Right lobe of liver (tissue), 6 donors: ENCODE results near the gene ABLIM3. TPM values are rescaled to one million over a fixed set of nuclear protein-coding genes. Genes with fewer than 3 reads are reported as not detected.
A peak's percentile ranks its signal among the peaks of the same experiment; 100 is the strongest.

Experiments used
- ATAC-seq, 4 donors: fragments of 200-7000 bp; cut with Tn5 transposase; one replicate each; pipeline ENCODE4 v1.9.1; 2020; ENCODE audit warnings: mild to moderate bottlenecking in 4 of 4, moderate library complexity in 4 of 4
- DNase-seq, 3 donors: peaks; one replicate each; pipeline ENCODE4 v3.0.0-alpha.2; 2020
- H3K27ac ChIP-seq, 3 donors: fragments of 200-600 bp; one replicate each; pipeline ENCODE4 v1.8.0; 2022
- H3K27me3 ChIP-seq, 2 donors: fragments of 200-600 bp; one replicate each; pipeline ENCODE4 v1.8.0; 2022
- H3K36me3 ChIP-seq, 4 donors: fragments of 200-600 bp; sonication (generic) in 1 of 4; one replicate each; pipeline versions ENCODE4 v1.5.1 to v1.8.0; 2017 to 2022; ENCODE audit warnings: control low read depth in 1 of 4
- H3K4me1 ChIP-seq, 4 donors: fragments of 200-600 bp; sonication (generic) in 1 of 4; one replicate each; pipeline versions ENCODE4 v1.5.1 to v1.8.0; 2017 to 2022; ENCODE audit warnings: control low read depth in 1 of 4
- H3K4me3 ChIP-seq, 3 donors: fragments of 200-600 bp; one replicate each; pipeline ENCODE4 v1.8.0; 2022
- H3K9me3 ChIP-seq, 4 donors: fragments of 200-600 bp; sonication (generic) in 1 of 4; one replicate each; pipeline versions ENCODE4 v1.5.1 to v1.8.0; 2017 to 2022; ENCODE audit warnings: control low read depth in 1 of 4
- POLR2A ChIP-seq: fragments of 450-650 bp; IDR thresholded peaks from one replicate; pipeline ENCODE4 v1.6.1; 2017; ENCODE audit warnings: antibody characterized with exemption, mild to moderate bottlenecking
- WGBS: methylation state at CpG from one replicate; pipeline ENCODE4 v1.1.6; 2018; ENCODE audit warnings: low coverage, low lambda C conversion rate; ENCODE audit not compliant: insufficient coverage; ENCODE audit errors: missing lambda C conversion rate; 5-methylcytosine and 5-hydroxymethylcytosine counted together
- intact Hi-C, 2 donors: fragments of 100-400 bp; cut with DNase I; formaldehyde crosslinking; loops; one replicate each; pipeline versions ENCODE4 v1.11.2 to v1.14.1; 2022
- total RNA-seq, 6 experiments: library from RNA; depleted of rRNA in 2 of 6; stranded (reverse); fragments of >200 nt in 2 of 6; fragmentation: NEBNext Ultra II Directional in 3 of 6; extraction: Animal tissue kit (Norgen Biotek cat#: 25700) in 3 of 6; gene quantifications; one replicate each; pipeline versions ENCODE4 v1.1.0 to v1.2.4, GENCODE V29; 2016 to 2023
- TF ChIP-seq, protein P1 (sequence below), 4 donors: fragments of 200-600 bp in 3 of 4; fragments of 450-650 bp in 1 of 4; IDR thresholded peaks; one replicate each; pipeline versions ENCODE4 v1.5.1 to v1.8.0; 2016 to 2022; ENCODE audit warnings: antibody characterized with exemption in 4 of 4, mild to moderate bottlenecking in 2 of 4
- donor health status: DM: no; HTN: yes; CAD: no.
- donor health status: DM: no; HTN: no; CAD: no.
- donor health status: DM: no; HTN: no; CAD: no.
- donor health status: DM: no; HTN: yes; CAD: no.
- donor health status: DM: no; HTN: yes; CAD: no.

The ABLIM3 gene
- total RNA-seq, 6 experiments from 2014 or later = 85.8 to 180 (median 125) TPM

DNA sequence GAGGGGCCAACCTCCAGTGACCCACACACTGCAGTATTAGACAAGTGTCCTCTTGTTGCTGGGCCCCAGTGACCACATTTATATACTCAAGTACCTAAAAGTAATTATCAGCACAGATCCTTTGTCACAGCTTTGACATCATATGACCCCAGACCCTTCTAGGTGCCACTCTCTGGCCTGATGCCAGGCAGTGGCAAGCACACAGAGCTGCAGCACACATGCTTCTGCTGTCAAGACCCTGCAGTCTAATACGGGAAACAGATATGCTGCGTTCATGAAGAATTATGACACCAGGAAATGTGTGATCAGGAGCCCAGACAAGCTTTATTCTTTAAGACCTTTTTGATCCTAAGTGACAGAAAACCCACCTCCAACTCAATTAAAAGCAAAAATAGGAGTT, 66.5 kb downstream of the ABLIM3 start:
- 47% methylated on average over 2 of the region's 2 CpGs for WGBS
- no peak overlapping the region for H3K27ac ChIP-seq
- ATAC-seq (no peak), DNase-seq (no peak)
- H3K36me3 ChIP-seq = peaks cover 0 to 81% (median 40%) of the 10 kb centered on the region in 4 donors
- intact Hi-C loops = no loop called here
- no peaks in the 10 kb centered on the region for H3K9me3 ChIP-seq
- H3K4me1 ChIP-seq = peaks cover 0 to 14% (median 6%) of the 10 kb centered on the region in 4 donors
- no peak for TF ChIP-seq POLR2A
- no peak overlapping the region for H3K4me3 ChIP-seq
- H3K27me3 ChIP-seq = no peaks in the 10 kb centered on the region

DNA sequence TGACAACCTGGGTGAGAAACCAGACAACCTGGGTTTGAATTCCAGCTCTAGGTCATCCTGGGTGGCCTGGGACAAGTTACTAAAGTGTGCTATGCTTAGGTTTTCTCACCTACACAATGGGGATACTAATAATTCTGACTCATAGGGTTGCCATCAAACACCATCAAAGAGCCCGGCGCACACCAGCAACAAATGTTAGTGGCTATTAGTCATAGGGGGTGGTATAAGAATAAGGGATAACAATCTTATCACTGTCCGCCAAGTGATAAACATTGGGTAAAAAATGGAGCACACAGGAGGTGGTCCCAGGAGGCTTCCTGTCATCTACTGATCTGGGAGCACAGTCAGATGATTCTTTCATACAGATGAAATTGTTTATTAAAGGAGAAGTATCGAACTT, 68.9 kb downstream of the ABLIM3 start:
- TF ChIP-seq, protein P1, sequence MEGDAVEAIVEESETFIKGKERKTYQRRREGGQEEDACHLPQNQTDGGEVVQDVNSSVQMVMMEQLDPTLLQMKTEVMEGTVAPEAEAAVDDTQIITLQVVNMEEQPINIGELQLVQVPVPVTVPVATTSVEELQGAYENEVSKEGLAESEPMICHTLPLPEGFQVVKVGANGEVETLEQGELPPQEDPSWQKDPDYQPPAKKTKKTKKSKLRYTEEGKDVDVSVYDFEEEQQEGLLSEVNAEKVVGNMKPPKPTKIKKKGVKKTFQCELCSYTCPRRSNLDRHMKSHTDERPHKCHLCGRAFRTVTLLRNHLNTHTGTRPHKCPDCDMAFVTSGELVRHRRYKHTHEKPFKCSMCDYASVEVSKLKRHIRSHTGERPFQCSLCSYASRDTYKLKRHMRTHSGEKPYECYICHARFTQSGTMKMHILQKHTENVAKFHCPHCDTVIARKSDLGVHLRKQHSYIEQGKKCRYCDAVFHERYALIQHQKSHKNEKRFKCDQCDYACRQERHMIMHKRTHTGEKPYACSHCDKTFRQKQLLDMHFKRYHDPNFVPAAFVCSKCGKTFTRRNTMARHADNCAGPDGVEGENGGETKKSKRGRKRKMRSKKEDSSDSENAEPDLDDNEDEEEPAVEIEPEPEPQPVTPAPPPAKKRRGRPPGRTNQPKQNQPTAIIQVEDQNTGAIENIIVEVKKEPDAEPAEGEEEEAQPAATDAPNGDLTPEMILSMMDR (IDR thresholded peaks at IDR 0.05) = no peak
- TF ChIP-seq POLR2A = no peak
- Histone ChIP-seq H3K27ac (no peak overlapping the region), H3K4me1 (peaks cover 0 to 8% (median 3%) of the 10 kb centered on the region in 4 donors), H3K36me3 (peaks cover 0 to 74% (median 27%) of the 10 kb centered on the region in 4 donors), H3K4me3 (no peak overlapping the region), H3K9me3 (no peaks in the 10 kb centered on the region), H3K27me3 (no peaks in the 10 kb centered on the region)
- DNase-seq = no peak
- WGBS = 95% methylated on average over 3 of the region's 4 CpGs
- intact Hi-C loops = no loop called here
- no peak for ATAC-seq

DNA sequence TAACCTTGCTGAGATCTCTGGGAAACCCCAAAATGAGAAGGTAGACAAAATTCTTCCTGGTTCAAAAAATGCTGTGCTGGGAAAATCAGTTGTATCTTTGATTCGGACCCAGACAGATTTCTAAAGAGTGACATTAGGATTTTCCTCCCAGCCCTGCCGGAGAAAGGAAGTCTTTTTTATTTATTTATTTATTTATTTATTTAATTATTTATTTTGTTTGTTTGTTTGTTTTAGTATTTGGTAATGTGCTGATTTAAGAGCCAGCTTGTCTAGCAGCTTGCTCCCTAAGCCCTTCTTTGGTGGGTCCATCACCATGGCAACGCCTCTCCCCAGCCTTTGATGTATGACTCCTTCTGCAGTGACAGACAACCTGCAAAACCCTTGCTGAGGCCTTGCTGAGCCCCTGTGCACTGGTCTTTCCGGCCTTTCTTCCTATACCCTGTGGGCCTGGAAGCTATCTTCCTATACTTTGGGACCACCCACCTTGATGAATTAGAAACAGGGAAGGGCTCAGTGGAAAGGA, 69.7 kb downstream of the ABLIM3 start:
- no peak for TF ChIP-seq POLR2A
- TF ChIP-seq, protein P1 (IDR thresholded peaks at IDR 0.05) = no peak
- no peak overlapping the region for H3K4me3 ChIP-seq
- intact Hi-C loops = no loop called here
- DNase-seq = no peak
- no peaks in the 10 kb centered on the region for H3K27me3 ChIP-seq
- ATAC-seq = no peak
- peaks cover 0 to under 1% (median 0%) of the 10 kb centered on the region in 4 donors for H3K4me1 ChIP-seq
- no peak overlapping the region for H3K27ac ChIP-seq
- H3K36me3 ChIP-seq = peaks cover 0 to 79% (median 32%) of the 10 kb centered on the region in 4 donors
- H3K9me3 ChIP-seq = no peaks in the 10 kb centered on the region
- WGBS = 86% methylated on average over 3 of the region's 4 CpGs

DNA sequence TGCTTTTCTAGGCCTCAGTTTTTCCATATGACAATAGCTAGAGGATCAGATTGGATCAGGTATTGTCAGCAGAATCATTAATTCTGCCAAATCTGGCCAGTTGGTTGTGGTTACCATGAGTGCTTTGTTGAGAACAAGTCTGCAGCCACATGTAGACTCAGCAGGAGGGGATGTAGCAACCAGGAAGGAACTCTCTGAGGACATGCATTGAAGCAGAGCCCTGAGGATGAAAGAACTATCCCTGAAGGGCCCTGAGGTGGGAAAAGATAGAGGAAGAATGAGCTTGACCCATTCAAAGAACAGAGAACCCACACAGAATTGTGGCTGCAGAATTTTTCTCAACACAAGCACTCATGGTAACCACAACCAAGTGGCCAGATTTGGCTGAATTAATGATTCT, 70.3 kb downstream of the ABLIM3 start:
- H3K36me3 ChIP-seq = peaks cover under 1 to 78% (median 34%) of the 10 kb centered on the region in 4 donors
- DNase-seq (no peak), ATAC-seq (no peak)
- H3K4me3 ChIP-seq = no peak overlapping the region
- TF ChIP-seq, protein P1 (IDR thresholded peaks at IDR 0.05) = no peak
- TF ChIP-seq POLR2A = no peak
- no peak overlapping the region for H3K27ac ChIP-seq
- no peaks in the 10 kb centered on the region for H3K4me1 ChIP-seq
- intact Hi-C loops = no loop called here
- H3K9me3 ChIP-seq = no peaks in the 10 kb centered on the region
- no peaks in the 10 kb centered on the region for H3K27me3 ChIP-seq

DNA sequence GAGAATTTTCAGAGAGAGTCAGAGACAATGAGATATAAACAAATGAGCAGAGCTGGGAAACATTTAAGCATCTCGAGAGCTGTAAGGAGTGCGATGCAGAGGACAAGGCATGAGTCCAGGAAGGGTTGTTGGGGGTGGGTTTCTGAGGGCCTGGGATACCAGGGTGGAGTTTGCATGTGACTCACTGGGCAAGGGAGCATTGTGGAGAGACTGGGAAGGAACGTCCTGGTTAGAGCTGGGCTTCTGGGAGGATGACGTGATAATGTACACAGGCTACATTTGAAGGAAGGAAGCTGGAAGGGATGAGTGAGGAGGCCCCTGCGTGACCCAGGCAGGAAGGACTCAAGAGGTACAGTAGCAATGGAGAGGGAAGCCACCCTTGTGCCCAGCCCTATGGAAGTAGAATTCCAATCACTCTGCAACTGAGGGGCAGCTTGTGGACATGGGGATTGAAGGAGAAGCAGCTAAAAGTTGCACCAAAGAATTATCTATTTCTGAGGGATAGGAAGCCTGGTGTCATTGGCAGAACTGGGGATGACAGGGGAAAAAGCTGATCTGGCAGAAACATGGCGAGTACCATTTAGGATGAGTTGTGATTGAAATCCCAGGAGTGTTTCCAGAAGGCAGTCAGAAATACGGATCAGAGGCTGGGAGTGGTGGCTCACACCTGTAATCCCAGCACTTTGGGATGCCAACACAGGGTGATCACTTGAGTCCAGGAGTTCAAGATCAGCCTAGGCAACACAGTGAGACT, 71.1 kb downstream of the ABLIM3 start:
- no peak overlapping the region for H3K4me3 ChIP-seq
- H3K27ac ChIP-seq = no peak overlapping the region
- H3K9me3 ChIP-seq = no peaks in the 10 kb centered on the region
- H3K4me1 ChIP-seq = no peaks in the 10 kb centered on the region
- no peak for DNase-seq
- no peaks in the 10 kb centered on the region for H3K27me3 ChIP-seq
- intact Hi-C loops = no loop called here
- TF ChIP-seq, protein P1 (IDR thresholded peaks at IDR 0.05) = no peak
- TF ChIP-seq POLR2A = no peak
- peaks cover 7 to 78% (median 35%) of the 10 kb centered on the region in 4 donors for H3K36me3 ChIP-seq
- WGBS = 78% methylated on average over 7 of the region's 7 CpGs
- peak in 2 of 4 donors; percentile 13 to 16 for ATAC-seq
